Gastrocnemius medialis (tissue), 4 donors: ENCODE measurements around the gene KISS1. TPM values are rescaled to one million over a fixed set of nuclear protein-coding genes. Genes with fewer than 3 reads are reported as not detected.

ENCODE experiments used
- ATAC-seq, 2 donors: fragments of 150-250 bp; one replicate each; pipeline ENCODE4 v1.9.1; 2016
- DNase-seq, 2 donors: peaks; one replicate each; pipeline ENCODE4 v3.0.0-alpha.2; 2019
- H3K27ac ChIP-seq, 4 donors: fragments of 200-600 bp; sonication (generic); 1 replicate in 1 of 4; 2 replicates in 3 of 4; pipeline ENCODE4 v1.5.1; 2016 to 2018; ENCODE audit warnings: mild to moderate bottlenecking in 2 of 4, moderate library complexity in 1 of 4
- H3K27me3 ChIP-seq, 3 donors: fragments of 200-600 bp; sonication (generic) in 2 of 3; 1 replicate in 1 of 3; 2 replicates in 2 of 3; pipeline versions ENCODE4 v1.5.1 to v1.6.0; 2016 to 2019; ENCODE audit warnings: mild to moderate bottlenecking in 1 of 3, moderate library complexity in 1 of 3
- H3K36me3 ChIP-seq, 2 donors: fragments of 200-600 bp; sonication (generic) in 1 of 2; one replicate each; pipeline ENCODE4 v1.5.1; 2017 to 2018
- H3K4me1 ChIP-seq, 2 donors: fragments of 200-600 bp; sonication (generic) in 1 of 2; one replicate each; pipeline ENCODE4 v1.5.1; 2016 to 2017; ENCODE audit warnings: mild to moderate bottlenecking in 2 of 2
- H3K4me3 ChIP-seq, 4 donors: fragments of 200-600 bp; sonication (generic) in 3 of 4; 1 replicate in 1 of 4; 2 replicates in 3 of 4; pipeline ENCODE4 v1.5.1; 2016 to 2019; ENCODE audit warnings: mild to moderate bottlenecking in 2 of 4
- H3K9me3 ChIP-seq, 3 donors: fragments of 200-600 bp; sonication (generic) in 2 of 3; 1 replicate in 1 of 3; 2 replicates in 2 of 3; pipeline ENCODE4 v1.5.1; 2016 to 2019
- POLR2A ChIP-seq, 2 donors: fragments of 450-650 bp; IDR thresholded peaks; one replicate each; pipeline ENCODE4 v1.6.1; 2017; ENCODE audit warnings: antibody characterized with exemption in 2 of 2, mild to moderate bottlenecking in 2 of 2, moderate library complexity in 2 of 2
- in situ Hi-C, 4 donors: fragments of 200-750 bp; cut with MboI; loops; one replicate each; pipeline versions ENCODE4 v1.15.0 to v1.8.0; 2017; ENCODE audit warnings: low sequenced_read_pairs in 4 of 4
- intact Hi-C: fragments of 100-400 bp; cut with DNase I; formaldehyde crosslinking; loops from one replicate; pipeline ENCODE4 v1.15.1; 2023; ENCODE audit warnings: low total_unique reads
- total RNA-seq, 4 donors: library from RNA; depleted of rRNA; stranded (reverse); fragments of >200 nt; gene quantifications; one replicate each; pipeline versions ENCODE4 v1.1.0 to v1.2.3, GENCODE V29; 2016
- TF ChIP-seq, protein P1 (sequence below), 5 experiments: fragments of 450-650 bp in 3 of 5; fragments of 200-600 bp in 2 of 5; sonication (generic) in 2 of 5; IDR thresholded peaks in 4 of 5; conservative IDR thresholded peaks in 1 of 5; 1 replicate in 4 of 5; 2 replicates in 1 of 5; pipeline ENCODE4 v1.5.1; 2016 to 2019; ENCODE audit warnings: antibody characterized with exemption in 5 of 5, mild to moderate bottlenecking in 3 of 5, moderate library complexity in 3 of 5

The KISS1 gene
- total RNA-seq, 4 donors from 2014 or later: not detected

DNA sequence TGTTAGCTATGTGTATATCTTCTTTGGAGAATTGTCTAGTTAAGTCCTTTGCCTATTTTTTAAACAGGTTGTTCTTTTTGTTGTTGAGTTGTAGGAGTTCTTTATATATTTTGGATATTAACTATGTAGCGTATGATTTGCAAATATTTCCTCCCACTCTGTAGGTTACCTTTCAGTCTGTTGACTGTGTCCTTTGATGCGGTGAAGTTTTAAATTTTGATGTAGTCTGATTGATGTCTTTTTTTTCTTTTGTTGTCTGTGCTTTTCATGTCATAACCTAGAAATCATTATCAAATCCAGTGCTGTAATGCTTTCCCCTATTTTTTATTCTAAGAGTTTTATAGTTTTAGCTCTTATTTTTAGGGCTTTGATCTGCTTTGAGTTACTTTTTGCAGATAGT is 8.7 kb upstream of the KISS1 start:
- intact Hi-C loops: loop anchor here (5.0 kb wide), 1 partner anchor 343 kb away; the partner anchor contains the start of gene SNRPE
- no peak for DNase-seq
- in situ Hi-C loops: loop anchor here (5.0 to 25.0 kb wide), 2 partner anchors 38 to 157 kb away; partner anchors contain the start of genes REN (in 3 of the 4) and PLEKHA6 (in 1 of the 4)
- no peak for TF ChIP-seq POLR2A (IDR thresholded peaks at IDR 0.05)
- TF ChIP-seq, protein P1, sequence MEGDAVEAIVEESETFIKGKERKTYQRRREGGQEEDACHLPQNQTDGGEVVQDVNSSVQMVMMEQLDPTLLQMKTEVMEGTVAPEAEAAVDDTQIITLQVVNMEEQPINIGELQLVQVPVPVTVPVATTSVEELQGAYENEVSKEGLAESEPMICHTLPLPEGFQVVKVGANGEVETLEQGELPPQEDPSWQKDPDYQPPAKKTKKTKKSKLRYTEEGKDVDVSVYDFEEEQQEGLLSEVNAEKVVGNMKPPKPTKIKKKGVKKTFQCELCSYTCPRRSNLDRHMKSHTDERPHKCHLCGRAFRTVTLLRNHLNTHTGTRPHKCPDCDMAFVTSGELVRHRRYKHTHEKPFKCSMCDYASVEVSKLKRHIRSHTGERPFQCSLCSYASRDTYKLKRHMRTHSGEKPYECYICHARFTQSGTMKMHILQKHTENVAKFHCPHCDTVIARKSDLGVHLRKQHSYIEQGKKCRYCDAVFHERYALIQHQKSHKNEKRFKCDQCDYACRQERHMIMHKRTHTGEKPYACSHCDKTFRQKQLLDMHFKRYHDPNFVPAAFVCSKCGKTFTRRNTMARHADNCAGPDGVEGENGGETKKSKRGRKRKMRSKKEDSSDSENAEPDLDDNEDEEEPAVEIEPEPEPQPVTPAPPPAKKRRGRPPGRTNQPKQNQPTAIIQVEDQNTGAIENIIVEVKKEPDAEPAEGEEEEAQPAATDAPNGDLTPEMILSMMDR (IDR thresholded peaks at IDR 0.05 in 4 of 5, conservative IDR thresholded peaks at IDR 0.05 in 1 of 5): no peak
- Histone ChIP-seq H3K4me3 (no peak overlapping the region), H3K4me1 (peaks cover 0 to 6% of the 10 kb centered on the region in 2 donors), H3K36me3 (no peaks in the 10 kb centered on the region), H3K27me3 (peaks cover 0 to 6% (median 3%) of the 10 kb centered on the region in 3 donors), H3K9me3 (no peaks in the 10 kb centered on the region), H3K27ac (no peak overlapping the region)
- no peak for ATAC-seq

DNA sequence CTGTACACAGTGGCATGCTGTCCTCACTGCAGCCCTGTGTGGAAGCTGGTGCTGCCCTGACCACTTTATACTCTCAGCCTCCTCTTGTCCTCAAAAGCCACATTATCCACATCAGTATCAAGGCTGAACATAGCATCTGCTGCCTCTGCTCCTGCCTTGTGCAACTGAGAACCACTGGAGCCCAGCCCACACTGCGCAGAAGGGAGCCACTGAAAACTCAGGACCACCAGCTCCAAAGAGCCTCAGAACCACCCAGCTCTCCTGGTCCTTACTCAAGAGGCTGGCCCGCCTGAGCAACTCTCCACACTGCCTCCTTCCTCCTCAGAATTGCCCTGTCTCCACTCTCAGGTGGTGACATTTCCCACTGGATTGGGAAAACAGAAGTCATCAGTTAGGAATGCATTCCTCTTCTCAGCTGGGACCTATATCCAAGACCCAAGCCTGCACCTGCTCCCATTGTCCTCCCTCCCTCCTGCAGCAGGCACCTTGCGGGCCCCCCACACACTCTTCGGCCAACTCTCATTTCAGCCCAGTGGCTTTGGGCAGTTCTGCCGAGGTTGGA is 7.0 kb upstream of the KISS1 start:
- in situ Hi-C loops: loop anchor here in 2 of 4 donors (5.0 to 25.0 kb wide), 2 partner anchors 36 to 159 kb away; partner anchors contain the start of genes PLEKHA6 (in 1 of the 2) and REN (in 1 of the 2)
- Histone ChIP-seq H3K27ac (no peak overlapping the region), H3K4me1 (peaks cover 14 to 23% of the 10 kb centered on the region in 2 donors), H3K27me3 (peaks cover 0 to 6% (median 3%) of the 10 kb centered on the region in 3 donors), H3K36me3 (no peaks in the 10 kb centered on the region), H3K9me3 (no peaks in the 10 kb centered on the region), H3K4me3 (no peak overlapping the region)
- TF ChIP-seq, protein P1 (IDR thresholded peaks at IDR 0.05 in 4 of 5, conservative IDR thresholded peaks at IDR 0.05 in 1 of 5): no peak
- TF ChIP-seq POLR2A (IDR thresholded peaks at IDR 0.05): no peak
- ATAC-seq (no peak), DNase-seq (no peak)
- intact Hi-C loops: no loop called here

DNA sequence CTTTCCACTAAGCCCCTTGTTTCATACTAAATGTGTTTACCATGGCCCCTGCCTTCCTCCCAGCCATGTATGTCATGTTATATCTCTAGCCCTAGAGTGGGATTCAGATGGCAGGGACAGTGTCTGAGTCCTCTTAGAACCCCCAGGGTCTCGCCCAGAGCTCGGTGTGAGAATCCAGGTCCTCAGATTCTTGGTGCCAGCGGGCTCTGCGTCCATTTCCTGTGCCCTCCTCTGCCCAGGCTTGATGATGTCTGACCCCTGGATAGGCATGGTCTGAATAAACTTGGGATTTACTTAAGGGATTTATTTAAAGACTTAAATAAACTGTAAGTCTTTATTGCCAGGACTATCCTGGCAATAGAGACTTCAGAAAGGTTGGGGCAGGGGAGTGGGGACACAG is 6.2 kb upstream of the KISS1 start:
- no peak overlapping the region for H3K4me3 ChIP-seq
- H3K4me1 ChIP-seq: peaks cover 16 to 26% of the 10 kb centered on the region in 2 donors
- no peaks in the 10 kb centered on the region for H3K36me3 ChIP-seq
- no peaks in the 10 kb centered on the region for H3K9me3 ChIP-seq
- H3K27me3 ChIP-seq: peaks cover 0 to 6% (median 3%) of the 10 kb centered on the region in 3 donors
- intact Hi-C loops (no loop called here), in situ Hi-C loops (loop anchor here in 2 of 4 donors (5.0 to 25.0 kb wide), 2 partner anchors 35 to 160 kb away; partner anchors contain the start of genes PLEKHA6 (in 1 of the 2) and REN (in 1 of the 2))
- no peak for ATAC-seq
- DNase-seq: no peak
- H3K27ac ChIP-seq: no peak overlapping the region
- no peak for TF ChIP-seq POLR2A (IDR thresholded peaks at IDR 0.05)
- TF ChIP-seq, protein P1 (IDR thresholded peaks at IDR 0.05 in 4 of 5, conservative IDR thresholded peaks at IDR 0.05 in 1 of 5): no peak

DNA sequence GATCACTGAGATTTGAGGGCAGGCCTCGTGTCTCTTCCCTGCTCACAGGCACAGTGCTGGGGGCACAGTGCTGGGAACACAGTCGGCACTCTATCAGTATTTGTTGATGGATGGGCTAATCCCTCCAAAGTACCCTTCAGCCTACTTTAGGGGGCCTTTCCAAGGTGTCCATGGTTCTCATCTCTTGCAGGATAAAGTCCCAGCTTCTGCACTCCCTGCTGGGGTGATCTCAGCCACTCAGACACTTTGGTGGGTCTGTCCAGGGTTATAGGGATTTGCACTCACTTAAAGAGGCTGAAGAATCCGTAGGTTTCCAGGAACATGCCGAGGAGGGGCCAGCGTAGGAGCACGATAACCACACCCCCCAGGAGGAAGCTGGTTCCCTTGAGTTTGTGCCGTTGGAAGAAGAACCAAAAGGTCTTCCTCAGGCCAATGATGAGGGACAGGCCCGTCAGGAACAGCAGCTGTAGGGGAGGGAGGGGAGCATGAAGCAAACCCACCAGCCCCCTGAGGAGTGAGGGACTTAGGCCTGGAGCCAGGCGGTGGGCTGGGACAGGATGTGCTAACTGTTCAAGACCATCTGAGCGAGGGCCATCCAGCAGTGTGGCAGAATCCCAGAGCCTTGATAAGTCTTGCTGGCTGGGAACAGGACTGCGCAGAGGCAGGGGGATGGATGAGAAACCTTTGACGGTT is 5.2 kb upstream of the KISS1 start:
- in situ Hi-C loops: loop anchor here in 2 of 4 donors (5.0 to 25.0 kb wide), 2 partner anchors 34 to 161 kb away; partner anchors contain the start of genes PLEKHA6 (in 1 of the 2) and REN (in 1 of the 2)
- no peak for DNase-seq

More for the DNA sequence above, 5.2 kb upstream of the KISS1 start:
- peaks cover 16 to 26% of the 10 kb centered on the region in 2 donors for H3K4me1 ChIP-seq
- H3K27ac ChIP-seq: no peak overlapping the region
- ATAC-seq: no peak
- H3K36me3 ChIP-seq: no peaks in the 10 kb centered on the region
- H3K27me3 ChIP-seq: peaks cover 0 to 6% (median 3%) of the 10 kb centered on the region in 3 donors
- intact Hi-C loops: no loop called here
- TF ChIP-seq, protein P1 (IDR thresholded peaks at IDR 0.05 in 4 of 5, conservative IDR thresholded peaks at IDR 0.05 in 1 of 5): no peak
- no peak for TF ChIP-seq POLR2A (IDR thresholded peaks at IDR 0.05)
- H3K4me3 ChIP-seq: no peak overlapping the region
- H3K9me3 ChIP-seq: no peaks in the 10 kb centered on the region
